AG04450 (cell line): Measurements from ENCODE around the gene ZNF688. TPM values are rescaled to one million over a fixed set of nuclear protein-coding genes. Genes with fewer than 3 reads are reported as not detected.

ENCODE experiments used
- CTCF ChIA-PET: fragments of 300-600, 350-600 bp; formaldehyde crosslinking; extraction: SDS; loops from one replicate; lab custom pipeline; 2022; ENCODE audit warnings: antibody characterized with exemption, inconsistent platforms; lab: Charles Lee
- POLR2A ChIA-PET: fragments of 350-600 bp; formaldehyde crosslinking; extraction: SDS; loops from one replicate; lab custom pipeline; 2021; ENCODE audit warnings: antibody characterized with exemption, inconsistent platforms; lab: Yijun Ruan, JAX
- DNase-seq: peaks from one replicate; pipeline ENCODE4 v3.0.0-alpha.2; 2011; ENCODE audit warnings: low read depth, low spot score
- H3K27ac ChIP-seq: one replicate; pipeline ENCODE4 v1.5.1; 2012; ENCODE audit warnings: low read depth, low read length, control low read depth
- H3K27me3 ChIP-seq: one replicate; pipeline ENCODE4 v1.6.0; 2012; ENCODE audit warnings: low read length; ENCODE audit not compliant: control insufficient read depth, insufficient read depth
- H3K4me3 ChIP-seq: 2 replicates; pipeline ENCODE4 v1.5.1; 2011; ENCODE audit warnings: mild to moderate bottlenecking, low read depth, low read length, control low read depth
- H3K9me3 ChIP-seq: 2 replicates; pipeline ENCODE4 v1.5.1; 2012; ENCODE audit warnings: low read length; ENCODE audit not compliant: control insufficient read depth, insufficient read depth
- polyA plus RNA-seq: library from polyadenylated mRNA; depleted of rRNA; stranded (reverse); fragments of >200 nt; gene quantifications from 2 replicates; pipeline ENCODE4 v1.2.3, GENCODE V29; 2011
- TF ChIP-seq, protein P1 (sequence below): IDR thresholded peaks from 2 replicates; pipeline ENCODE4 v1.5.1; 2011; ENCODE audit warnings: low read depth, low read length, control low read depth, inconsistent platforms

ZNF688 gene
- polyA plus RNA-seq, 1 experiment: 6.8 TPM

DNA sequence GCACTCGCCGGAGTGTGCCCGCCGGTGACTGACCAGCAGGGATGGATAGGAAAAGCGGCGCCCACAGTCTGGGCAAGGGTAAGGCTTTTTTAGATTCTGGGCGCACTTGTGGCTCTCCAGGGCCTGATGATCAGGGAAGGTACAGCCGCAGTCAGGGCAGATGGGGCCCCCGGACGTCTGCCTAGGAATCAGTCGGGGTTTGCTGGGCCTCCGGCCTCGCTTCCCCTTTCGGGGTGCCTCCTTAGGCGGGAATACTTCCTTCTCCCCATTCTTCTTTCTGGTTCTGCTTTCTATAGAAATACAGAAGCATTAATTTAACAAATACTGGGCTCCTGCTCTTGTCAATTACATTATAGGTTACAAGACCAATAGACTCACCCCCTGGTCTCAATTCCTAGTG lies 33.6 kb upstream of the ZNF688 start:
- TF ChIP-seq, protein P1, sequence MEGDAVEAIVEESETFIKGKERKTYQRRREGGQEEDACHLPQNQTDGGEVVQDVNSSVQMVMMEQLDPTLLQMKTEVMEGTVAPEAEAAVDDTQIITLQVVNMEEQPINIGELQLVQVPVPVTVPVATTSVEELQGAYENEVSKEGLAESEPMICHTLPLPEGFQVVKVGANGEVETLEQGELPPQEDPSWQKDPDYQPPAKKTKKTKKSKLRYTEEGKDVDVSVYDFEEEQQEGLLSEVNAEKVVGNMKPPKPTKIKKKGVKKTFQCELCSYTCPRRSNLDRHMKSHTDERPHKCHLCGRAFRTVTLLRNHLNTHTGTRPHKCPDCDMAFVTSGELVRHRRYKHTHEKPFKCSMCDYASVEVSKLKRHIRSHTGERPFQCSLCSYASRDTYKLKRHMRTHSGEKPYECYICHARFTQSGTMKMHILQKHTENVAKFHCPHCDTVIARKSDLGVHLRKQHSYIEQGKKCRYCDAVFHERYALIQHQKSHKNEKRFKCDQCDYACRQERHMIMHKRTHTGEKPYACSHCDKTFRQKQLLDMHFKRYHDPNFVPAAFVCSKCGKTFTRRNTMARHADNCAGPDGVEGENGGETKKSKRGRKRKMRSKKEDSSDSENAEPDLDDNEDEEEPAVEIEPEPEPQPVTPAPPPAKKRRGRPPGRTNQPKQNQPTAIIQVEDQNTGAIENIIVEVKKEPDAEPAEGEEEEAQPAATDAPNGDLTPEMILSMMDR: no peak
- no peaks in the 10 kb centered on the region; the same call in 1 of the 2 replicates for H3K9me3 ChIP-seq
- H3K4me3 ChIP-seq: no peak overlapping the region
- ChIA-PET POLR2A (interaction anchor here (0.7 kb wide), 1 partner anchor 27 kb away, joined by 4 read pairs; no protein-coding TSS in a partner anchor), CTCF (no interaction called here)
- no peak overlapping the region for H3K27ac ChIP-seq
- no peak for DNase-seq
- H3K27me3 ChIP-seq: no peaks in the 10 kb centered on the region

DNA sequence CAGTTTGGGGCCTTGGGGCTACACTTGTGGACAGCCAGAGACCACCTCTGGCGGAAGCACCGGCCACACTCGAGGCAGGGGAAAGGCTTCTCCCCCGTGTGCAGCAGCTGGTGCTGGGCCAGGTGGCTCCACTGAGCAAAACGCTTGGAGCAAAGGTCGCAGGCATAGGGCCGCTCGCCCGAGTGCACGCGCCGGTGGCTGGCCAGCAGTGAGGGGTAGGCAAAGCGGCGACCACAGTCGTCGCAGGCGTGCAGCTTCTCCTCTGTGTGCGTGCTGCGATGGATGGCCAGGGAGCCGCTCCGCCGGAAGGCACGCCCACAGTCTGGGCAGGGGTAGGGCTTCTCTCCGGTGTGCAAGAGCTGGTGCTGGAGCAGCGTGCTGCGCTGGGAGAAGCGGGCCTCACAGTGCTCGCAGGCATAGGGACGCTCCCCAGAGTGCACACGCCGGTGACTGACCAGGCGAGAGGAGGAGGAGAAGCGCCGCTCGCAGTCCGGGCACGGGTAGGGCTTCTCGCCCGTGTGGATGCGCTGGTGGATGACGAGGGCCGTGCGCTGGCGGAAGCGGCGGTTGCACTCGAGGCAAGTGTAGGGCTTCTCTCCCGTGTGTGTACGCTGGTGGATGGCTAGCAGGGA lies 32.9 kb upstream of the ZNF688 start:
- TF ChIP-seq, protein P1: no peak
- Histone ChIP-seq H3K27me3 (no peaks in the 10 kb centered on the region), H3K4me3 (no peak overlapping the region), H3K27ac (no peak overlapping the region), H3K9me3 (no peaks in the 10 kb centered on the region)
- ChIA-PET CTCF (no interaction called here), POLR2A (no interaction called here)
- no peak for DNase-seq

DNA sequence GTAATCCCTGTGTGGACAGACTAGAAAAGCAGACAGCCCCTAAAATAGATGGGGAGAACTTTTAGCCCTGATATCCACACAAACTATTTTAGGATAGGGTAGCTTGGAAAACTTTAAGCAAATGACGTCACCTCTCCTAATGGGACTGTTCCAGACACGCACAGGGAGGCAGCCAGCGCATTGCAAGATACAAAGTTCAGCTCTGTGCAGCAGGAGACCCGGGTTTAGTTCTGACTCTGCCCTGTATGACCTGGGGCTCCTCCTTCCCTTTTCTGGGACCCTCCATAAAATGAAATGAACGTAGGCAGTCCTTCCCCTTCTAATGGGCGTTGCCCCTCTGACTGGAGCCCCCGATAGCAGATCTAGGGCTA lies 32.4 kb upstream of the ZNF688 start:
- POLR2A ChIA-PET: no interaction called here
- TF ChIP-seq, protein P1: no peak
- Histone ChIP-seq H3K9me3 (no peaks in the 10 kb centered on the region), H3K27ac (no peak overlapping the region), H3K4me3 (no peak overlapping the region), H3K27me3 (no peaks in the 10 kb centered on the region)
- CTCF ChIA-PET: interaction anchor here (1.9 to 8.0 kb wide), 2 partner anchors 25 to 154 kb away, joined by 13 to 45 read pairs; no protein-coding TSS in a partner anchor
- no peak for DNase-seq

DNA sequence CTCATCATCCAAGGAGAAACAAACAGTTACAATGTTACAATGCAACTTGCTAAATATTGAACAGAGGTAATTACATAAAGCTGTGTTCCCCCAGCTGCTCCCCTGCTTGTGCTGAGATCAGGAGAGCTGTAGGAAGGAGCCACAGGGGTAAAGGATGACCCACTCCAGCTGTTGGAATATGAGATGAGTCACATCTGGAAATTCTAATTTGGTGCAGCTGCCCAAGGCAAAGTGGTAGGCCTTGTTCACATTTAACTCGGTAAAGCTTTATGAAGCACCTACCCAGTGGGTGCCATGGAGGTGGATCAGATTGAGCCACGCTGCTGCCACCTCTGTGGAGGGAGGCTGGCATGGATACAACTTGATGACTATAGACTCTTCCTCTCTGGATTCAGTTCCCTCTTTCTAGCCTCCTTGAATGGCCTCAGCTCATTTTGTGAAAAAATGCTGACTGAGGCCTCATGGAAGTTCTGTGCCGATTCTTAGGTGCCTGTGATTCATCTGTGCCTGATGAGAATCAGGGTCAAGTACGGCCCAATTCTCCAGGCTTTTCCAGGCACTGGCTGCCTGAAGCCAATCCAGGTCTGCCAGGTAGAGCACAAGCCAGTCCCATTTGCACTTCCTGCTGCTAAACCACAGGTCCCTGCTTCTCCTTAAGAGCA lies 31.2 kb upstream of the ZNF688 start:
- no peaks in the 10 kb centered on the region for H3K9me3 ChIP-seq
- no peaks in the 10 kb centered on the region for H3K27me3 ChIP-seq
- H3K27ac ChIP-seq: peak overlapping the region; percentile 43
- no peak for DNase-seq
- TF ChIP-seq, protein P1: no peak
- no peak overlapping the region for H3K4me3 ChIP-seq
- CTCF ChIA-PET: interaction anchor here (0.7 to 8.0 kb wide), 5 partner anchors 11 to 193 kb away, joined by 3 to 45 read pairs (median 6); partner anchors contain the start of gene DCTPP1
- POLR2A ChIA-PET: interaction anchor here (0.6 to 1.3 kb wide), 4 partner anchors 12 to 56 kb away, joined by 3 to 4 read pairs (median 4); partner anchors contain the start of genes FBRS and ZNF688

DNA sequence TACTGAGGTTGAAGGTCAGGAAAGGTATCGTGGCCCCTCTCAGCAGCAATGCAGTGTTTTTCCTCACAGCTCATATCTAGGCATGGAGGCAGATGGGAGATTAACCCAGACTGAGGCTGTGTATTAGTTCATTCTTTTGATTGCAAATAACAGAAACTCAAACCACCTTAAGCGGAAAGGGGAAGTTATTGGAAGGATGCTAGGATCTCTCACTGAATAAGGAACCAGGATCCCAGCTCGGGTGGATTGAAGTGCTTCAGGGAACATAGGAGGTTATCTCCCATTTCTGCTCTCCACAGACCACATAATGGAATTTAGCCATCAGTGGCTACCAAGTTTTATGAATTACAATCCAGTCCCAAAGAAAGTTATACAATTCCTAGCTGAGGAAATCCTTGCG lies 30.5 kb upstream of the ZNF688 start:
- ChIA-PET POLR2A (interaction anchor here (1.3 kb wide), 1 partner anchor 57 kb away, joined by 4 read pairs; the partner anchor contains the start of gene FBRS), CTCF (interaction anchor here (0.9 to 8.0 kb wide), 4 partner anchors 12 to 172 kb away, joined by 3 to 45 read pairs (median 6); partner anchors contain the start of gene DCTPP1)
- TF ChIP-seq, protein P1: no peak
- no peaks in the 10 kb centered on the region for H3K9me3 ChIP-seq
- no peak overlapping the region for H3K27ac ChIP-seq
- no peak for DNase-seq
- H3K4me3 ChIP-seq: no peak overlapping the region
- no peaks in the 10 kb centered on the region for H3K27me3 ChIP-seq
